GM18526 (cell line): Measurements from ENCODE around the gene APOL3.

Source experiments
- POLR2A ChIP-seq: IDR thresholded peaks from 3 replicates; pipeline ENCODE4 v1.6.1; 2011; ENCODE audit not compliant: insufficient read length; ENCODE audit errors: extremely low read depth

Gene APOL3, protein sequence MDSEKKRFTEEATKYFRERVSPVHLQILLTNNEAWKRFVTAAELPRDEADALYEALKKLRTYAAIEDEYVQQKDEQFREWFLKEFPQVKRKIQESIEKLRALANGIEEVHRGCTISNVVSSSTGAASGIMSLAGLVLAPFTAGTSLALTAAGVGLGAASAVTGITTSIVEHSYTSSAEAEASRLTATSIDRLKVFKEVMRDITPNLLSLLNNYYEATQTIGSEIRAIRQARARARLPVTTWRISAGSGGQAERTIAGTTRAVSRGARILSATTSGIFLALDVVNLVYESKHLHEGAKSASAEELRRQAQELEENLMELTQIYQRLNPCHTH

DNA sequence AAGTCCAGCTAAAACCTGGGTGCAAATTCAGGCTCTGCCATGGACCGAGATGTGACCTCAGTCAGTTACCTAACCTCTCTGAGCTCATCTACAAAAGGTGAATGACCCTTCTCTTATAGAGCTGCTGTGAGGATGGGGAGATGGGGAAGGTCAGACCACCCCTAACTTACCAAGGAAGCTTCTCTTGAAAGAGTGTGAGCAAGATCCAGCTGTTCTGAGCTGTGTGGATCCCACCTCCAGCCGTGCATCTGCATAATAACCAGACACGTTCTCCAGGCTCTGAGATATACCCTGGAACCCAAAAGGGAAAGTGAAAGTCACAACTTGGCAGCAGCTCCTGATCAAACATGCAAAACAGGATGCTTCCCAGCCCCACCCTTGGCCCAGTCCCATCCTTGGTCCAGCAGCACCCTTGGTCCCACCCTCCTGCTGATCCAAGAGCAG lies at the start of gene APOL3:
TSS of gene APOL3 (minus strand) at position 257 of the 444 bp plus-strand sequence. CDS start 11,700 bp downstream, outside the sequence.
- TF ChIP-seq POLR2A = peak; percentile 51

DNA sequence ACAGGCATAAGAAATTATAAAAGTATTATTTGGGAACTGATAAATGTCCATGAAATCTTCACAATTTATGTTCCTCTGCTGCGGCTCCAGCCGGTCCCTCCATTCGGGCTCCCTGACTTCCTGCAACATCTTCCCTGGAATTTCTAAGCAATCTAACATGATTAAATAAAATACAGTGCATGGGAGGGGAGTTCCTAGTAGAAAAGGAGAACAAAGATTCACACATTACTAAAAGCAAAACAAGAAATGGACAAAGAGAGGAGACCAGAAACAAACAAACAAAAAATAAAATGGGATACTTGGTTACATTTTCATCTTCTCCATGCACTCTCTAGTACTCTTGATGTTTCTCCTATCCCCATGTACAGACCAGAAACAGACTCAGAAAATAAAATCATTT lies 49.7 kb upstream of the APOL3 start:
- no peak for TF ChIP-seq POLR2A

DNA sequence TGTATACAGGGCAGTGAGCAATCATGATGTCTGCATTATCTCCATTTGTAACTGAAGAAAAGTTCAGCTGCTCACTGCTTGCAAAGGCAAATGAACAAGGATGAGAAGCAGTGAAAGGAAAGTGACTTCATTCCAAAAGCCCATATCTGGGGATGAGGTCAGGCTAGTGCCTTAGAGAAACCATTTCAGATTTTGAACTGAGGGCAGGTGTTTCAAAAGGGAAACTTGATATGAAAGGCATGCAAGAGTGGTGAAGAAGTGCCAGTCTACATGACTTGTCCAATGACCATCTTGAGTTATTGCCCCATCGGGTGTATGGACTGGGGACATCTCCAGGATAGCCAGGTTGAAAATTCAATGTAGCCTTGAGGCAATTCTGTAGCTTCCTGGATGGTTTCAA lies 48.4 kb upstream of the APOL3 start:
- TF ChIP-seq POLR2A = no peak

DNA sequence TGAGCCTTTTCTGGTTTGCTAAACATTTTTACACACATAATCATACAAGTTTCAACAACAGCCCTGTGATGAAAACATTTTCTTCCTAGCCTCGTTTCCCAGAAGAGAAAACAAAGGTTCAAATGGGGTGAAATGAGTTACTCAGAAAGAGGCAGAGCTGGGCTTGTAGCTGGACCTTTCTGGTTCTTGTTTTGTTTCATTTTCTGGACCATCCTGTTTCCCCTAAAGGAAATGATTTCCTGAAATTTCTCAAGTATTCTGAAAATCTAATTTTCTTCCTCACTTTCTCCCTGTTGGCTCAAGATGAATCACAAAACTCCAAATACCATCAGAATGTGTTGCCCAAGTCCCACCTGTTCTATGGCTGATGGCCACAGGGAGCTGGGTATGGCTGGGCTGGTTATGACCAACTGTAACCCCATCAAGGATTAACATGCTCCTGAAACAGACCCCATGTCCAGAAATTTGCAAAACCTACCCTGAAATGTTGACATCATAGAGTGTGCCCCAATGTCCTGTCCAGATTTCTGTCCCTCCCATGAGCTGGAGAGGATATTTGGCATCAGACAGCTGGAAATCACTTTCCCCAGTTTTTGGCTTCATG lies 47.7 kb upstream of the APOL3 start:
- TF ChIP-seq POLR2A = no peak

DNA sequence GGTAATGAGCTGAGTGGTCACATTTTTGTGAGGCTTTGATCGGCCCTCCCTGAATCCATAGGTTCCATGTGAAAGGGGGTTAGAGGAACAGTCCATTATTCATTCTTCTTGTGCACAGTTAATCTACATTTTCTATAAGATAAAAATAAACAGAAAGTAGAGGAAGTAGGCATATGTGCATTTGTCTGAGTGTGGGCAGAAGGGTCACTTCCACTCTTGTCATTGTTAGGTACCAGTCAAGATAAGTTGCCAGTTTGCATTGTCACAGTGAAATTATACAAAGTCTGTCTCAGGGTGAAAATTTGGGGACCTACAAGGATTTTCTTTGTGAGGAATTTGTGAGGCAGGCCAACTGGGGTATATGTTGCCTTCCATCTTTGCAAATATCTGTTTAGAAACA lies 45.7 kb upstream of the APOL3 start:
- TF ChIP-seq POLR2A = no peak

DNA sequence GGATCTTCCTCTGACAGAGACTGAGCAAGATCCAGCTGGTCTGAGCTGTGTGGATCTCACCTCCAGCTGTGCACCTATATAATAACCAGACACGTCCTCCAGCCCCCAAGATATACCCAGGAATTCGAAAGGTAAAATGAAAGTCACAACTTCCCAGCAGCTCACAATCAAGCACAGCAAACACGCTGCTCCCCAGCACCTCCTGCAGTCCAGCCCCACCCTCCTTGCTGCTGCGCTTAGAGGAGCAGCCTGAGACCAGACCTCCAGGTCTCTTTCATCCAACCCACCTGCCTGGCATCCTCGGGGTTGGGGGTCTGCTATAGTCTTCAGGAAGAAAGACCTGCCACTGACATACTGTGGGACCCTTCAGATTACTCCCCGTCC lies 44.1 kb upstream of the APOL3 start:
- no peak for TF ChIP-seq POLR2A

DNA sequence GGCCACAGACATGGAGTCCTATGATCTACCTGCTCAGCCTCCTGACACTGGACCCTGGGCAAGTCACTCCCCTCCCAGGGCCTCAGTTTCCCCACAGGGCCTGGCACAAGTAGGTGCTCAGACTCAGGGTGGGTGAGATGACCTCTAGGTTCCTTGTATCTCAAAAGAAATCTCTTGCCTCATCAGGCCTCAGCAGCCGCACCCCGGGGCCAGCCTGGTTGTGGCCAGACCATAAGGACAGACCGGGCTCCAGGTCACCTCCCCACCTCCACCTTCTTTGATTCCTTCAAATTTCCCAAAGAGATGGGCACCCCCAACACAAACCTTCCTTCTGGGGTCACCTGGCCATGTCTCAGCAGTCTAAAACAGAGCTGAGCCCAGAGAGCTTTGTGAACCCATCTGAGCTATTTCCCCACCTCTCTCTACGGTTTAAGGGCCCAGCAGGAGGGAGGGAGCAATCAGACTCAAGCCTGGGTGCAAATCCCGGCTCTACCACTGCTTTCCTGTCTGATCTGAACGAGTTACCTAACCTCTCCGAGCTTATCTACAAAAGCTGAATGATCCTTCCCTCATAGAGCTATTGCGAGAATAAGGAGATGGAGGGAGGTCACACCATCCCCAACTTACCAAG lies 43.6 kb upstream of the APOL3 start:
- no peak for TF ChIP-seq POLR2A

DNA sequence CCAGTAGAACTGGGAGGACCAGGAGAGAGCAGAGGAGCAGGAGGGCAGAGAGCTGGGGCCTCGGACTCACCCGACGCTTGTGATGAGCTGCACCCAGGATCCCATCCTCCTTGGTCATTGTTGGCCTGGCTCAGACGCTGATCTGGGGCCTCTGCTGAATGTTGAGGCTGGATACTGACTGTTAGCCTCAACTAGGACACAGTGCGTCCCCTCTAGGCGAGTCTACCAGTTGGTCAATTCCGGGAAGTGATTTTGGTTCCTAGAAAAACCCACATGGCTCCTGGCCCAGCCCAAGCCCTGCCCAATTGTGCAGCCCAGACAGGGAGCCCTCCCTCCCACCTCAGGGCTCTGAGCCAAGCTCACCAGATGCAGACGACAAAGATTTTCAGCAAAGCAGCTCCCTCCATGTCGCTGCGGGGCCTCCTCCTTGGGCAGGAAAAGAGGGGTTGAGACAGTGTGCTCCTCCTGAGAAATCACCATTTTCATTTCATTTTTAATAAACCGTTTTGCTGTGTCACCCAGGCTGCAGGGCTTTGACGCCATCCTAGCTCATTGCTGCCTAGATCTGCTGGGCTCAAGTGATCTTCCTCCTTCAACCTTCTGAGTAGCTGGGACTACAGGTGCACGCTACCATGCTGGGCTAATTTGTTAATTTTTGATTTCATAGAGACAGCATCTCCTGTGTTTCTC lies 41.2 kb upstream of the APOL3 start, which contains the start of gene APOL4:
TSS of gene APOL4 (minus strand) at position 180 of the 690 bp plus-strand sequence. CDS start at position 105, 75 bp downstream.
- no peak for TF ChIP-seq POLR2A

DNA sequence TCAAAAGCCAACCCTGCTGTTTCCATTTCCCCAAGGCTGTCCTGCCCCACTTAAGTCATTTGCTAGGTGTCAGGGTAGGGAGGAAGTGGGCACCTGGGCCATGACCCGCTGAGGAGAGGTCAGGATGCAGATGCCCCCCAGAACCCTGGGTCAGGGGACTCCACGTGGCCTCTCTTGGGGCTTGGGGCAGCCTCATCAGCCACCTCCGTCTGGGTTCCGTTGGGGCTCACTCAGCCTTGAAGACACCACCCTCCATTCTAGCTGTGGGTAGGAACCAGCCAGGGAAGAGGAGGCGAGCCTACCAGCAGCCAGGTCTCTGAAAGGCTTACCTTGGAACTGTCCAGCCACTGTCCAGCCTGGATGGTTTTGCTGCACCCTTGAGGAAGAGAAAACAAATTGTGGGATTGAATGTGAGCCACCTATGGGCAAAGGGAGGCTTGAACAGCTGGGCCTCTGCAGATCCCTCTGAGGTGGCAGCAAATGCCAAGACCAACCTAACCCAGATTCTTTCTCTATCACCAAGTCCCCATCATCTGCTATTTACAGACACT lies 38.5 kb upstream of the APOL3 start:
- no peak for TF ChIP-seq POLR2A

DNA sequence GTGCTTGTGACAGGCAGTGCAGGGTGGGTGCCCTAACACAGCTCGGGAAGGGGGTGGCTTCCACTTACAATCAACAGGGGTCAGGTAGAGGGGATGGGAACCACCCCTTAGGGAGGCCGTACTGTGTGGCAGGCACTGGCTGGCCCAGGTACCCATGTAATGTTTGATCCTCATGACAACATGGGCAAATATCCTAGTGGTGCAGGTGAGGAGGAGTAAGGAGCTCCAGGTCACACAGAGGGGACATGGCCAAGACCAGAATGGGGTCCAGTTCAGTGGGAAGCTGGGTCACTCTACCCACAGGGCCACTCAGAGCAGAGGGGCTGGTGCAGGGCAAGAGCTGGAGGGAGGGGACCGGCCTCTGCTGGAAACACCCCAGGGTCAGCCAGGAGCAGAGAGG lies 38.0 kb upstream of the APOL3 start:
- TF ChIP-seq POLR2A = no peak

DNA sequence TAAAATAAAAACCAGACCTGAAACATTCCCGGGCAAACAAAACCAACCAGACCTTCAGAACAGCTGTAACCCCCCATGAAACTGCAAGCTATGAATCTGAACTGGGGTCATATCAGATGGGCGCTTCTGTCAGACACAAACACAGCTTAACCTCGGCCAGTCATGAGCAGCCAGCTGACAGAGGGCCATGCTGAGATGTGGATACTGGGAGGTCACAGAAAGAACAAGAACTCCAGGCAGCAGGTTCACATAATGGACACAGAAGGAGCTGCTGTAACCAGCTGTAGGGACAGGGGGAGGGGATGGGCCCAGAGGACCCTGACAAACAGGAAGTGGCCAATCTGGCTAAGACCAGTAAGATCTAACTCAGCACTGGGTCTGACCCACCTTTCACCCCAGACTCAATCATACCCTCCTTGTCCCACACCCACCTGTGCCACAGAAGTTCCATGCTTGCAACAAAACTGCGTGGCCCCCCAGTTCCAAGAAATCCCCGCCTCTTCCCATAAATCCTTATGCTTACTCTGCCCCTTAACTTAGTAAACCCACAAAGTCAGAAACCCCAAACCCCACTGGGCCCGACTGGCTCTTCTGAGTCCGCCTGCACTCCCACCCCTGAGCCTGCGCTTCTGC lies 37.1 kb upstream of the APOL3 start:
- no peak for TF ChIP-seq POLR2A

DNA sequence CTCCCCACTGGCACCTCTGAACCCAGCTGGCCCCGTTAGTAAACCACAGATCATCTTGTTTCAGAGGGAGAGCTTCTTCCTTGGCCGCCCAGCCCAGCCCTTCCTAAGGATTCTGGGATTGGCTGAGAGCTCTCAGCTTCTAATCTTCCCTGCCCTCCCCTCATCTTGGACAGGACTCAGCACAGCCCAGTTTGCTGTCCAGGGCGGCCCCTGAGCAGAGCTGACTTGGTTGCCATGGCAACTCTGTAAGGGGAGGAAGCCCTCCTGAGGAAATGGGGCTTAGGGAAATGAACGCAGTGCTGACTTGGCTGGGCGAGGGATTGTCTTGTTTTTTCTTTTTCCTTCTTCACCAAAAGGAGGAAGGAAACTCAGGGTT lies 36.5 kb upstream of the APOL3 start:
- TF ChIP-seq POLR2A = no peak

DNA sequence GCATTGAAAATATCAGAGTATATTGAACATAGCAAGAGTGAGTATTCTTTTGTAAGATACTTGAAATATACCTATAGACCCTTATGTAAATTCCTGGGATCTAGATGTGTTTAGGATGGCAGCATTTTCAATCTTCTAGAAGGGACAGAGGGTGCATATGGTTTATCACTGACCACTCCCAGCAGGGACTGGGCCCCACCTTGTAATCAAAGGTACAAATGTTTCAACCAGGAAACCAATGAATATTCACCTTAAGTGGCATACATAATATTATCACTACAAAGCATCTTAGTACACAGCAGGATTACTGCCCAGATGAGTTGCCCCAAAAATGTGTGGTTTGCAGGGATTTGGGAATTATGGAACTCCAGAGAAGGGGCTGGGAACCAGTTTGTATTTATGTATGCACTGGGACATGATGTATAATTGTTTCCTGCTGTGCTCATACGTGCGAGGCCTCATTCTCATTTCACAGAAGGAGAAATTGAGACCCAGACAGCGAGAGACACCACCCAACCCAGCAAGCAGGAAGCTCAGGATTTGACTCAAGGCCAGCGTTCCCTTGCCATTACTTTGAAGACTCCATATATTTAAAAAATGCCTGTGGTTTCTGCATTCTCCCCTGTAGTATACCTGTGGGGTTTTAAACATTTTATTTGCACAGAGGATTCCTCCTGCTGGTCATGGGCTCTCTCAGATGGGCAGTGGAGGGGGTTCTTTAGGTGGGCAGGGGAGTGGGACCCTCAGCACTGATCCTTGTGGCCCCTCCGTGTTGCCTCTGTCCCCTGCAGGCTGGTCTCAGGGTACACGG lies 35.9 kb upstream of the APOL3 start:
- TF ChIP-seq POLR2A = no peak

DNA sequence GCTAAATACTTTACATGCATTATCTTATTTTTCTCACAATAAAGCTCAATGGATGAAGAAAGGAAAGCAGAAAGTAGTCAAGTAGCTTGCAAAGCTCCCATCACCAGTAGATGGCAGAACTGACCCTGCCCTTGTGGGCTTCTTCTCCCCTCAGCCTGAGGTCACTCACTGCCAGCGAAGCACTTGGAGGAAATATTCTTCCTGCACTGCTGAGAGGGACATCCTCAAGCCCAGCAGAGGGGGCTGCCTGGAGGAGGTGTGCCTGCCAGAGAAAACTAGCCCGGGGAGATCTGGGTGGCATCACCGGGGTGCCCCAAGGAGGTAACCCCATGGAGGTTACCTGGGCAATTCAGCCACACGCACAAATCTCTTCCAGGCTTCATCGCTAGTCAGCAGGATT lies 34.4 kb upstream of the APOL3 start:
- TF ChIP-seq POLR2A = no peak
